HG02678 (cell line): ENCODE data around the gene AFF3.
"Not testable (repeated sequence)": the region's sequence is repeated elsewhere in the genome, so short reads cannot be mapped to it uniquely, and the experiment has no call there.

ENCODE experiments used
- ATAC-seq: cut with Tn5 transposase; IDR thresholded peaks from one replicate; pipeline ENCODE4 v1.9.1; 2021; ENCODE audit warnings: mild to moderate bottlenecking, moderate library complexity; ENCODE audit not compliant: unreplicated experiment

Gene AFF3

GRCh38 chr2:99776206-99776905 lies 366.0 kb downstream of the AFF3 start:
- no peak for ATAC-seq

GRCh38 chr2:99775585-99775984 lies 366.8 kb downstream of the AFF3 start:
- ATAC-seq: no peak

GRCh38 chr2:99773642-99774041 lies 368.7 kb downstream of the AFF3 start:
- not testable (repeated sequence) for ATAC-seq

GRCh38 chr2:99772591-99773331 lies 369.6 kb downstream of the AFF3 start:
- no peak for ATAC-seq

- no peak for ATAC-seq
Observed at GRCh38 chr2:99771681-99772333, 370.6 kb downstream of the AFF3 start.

GRCh38 chr2:99770876-99771275 lies 371.5 kb downstream of the AFF3 start:
- ATAC-seq: no peak

- no peak for ATAC-seq
Observed at GRCh38 chr2:99765731-99766318, 376.6 kb downstream of the AFF3 start.

GRCh38 chr2:99763764-99764163 lies 378.6 kb downstream of the AFF3 start:
- no peak for ATAC-seq

GRCh38 chr2:99762714-99763113 lies 379.7 kb downstream of the AFF3 start:
- ATAC-seq: no peak

GRCh38 chr2:99757611-99758114 lies 384.7 kb downstream of the AFF3 start:
- ATAC-seq: no peak

GRCh38 chr2:99756059-99756458 lies 386.3 kb downstream of the AFF3 start:
- ATAC-seq: no peak

- no peak for ATAC-seq
Observed at GRCh38 chr2:99754210-99754609, 388.2 kb downstream of the AFF3 start.

- ATAC-seq: no peak
Observed at GRCh38 chr2:99753505-99753904, 388.9 kb downstream of the AFF3 start.

- ATAC-seq: no peak
Observed at GRCh38 chr2:99748344-99748743, 394.0 kb downstream of the AFF3 start.

- no peak for ATAC-seq
Observed at GRCh38 chr2:99747842-99748241, 394.5 kb downstream of the AFF3 start.

GRCh38 chr2:99743146-99743545 lies 399.2 kb downstream of the AFF3 start:
- ATAC-seq: no peak

GRCh38 chr2:99737537-99737936 lies 404.9 kb downstream of the AFF3 start:
- ATAC-seq: no peak

- no peak for ATAC-seq
Observed at GRCh38 chr2:99735753-99736152, 406.6 kb downstream of the AFF3 start.

GRCh38 chr2:99735314-99735713 lies 407.1 kb downstream of the AFF3 start:
- not testable (repeated sequence) for ATAC-seq

GRCh38 chr2:99734236-99734635 lies 408.2 kb downstream of the AFF3 start:
- ATAC-seq: no peak
